ENCODE measurements around the gene NAP1L4. TPM values are rescaled to one million over a fixed set of nuclear protein-coding genes. Genes with fewer than 3 reads are reported as not detected.
A peak's percentile ranks its signal among the peaks of the same experiment; 100 is the strongest.

The NAP1L4 gene
- total RNA-seq, 2 experiments from 2014 or later = 261 to 263 TPM

GRCh38 chr11:3022300-3022967 lies 30.3 kb upstream of the NAP1L4 start:
- Mint-ChIP-seq H3K4me3 (no peak overlapping the region), H3K27me3 (no peaks in the 10 kb centered on the region), H3K9me3 (no peaks in the 10 kb centered on the region), H3K4me1 (ENCODE audit: low read depth) (peaks cover 21% of the 10 kb centered on the region), H3K27ac (peak overlapping the region; percentile 82), H3K36me3 (peaks cover 48% of the 10 kb centered on the region)
- DNase-seq = no peak
- CTCF ChIA-PET = interaction anchor here (0.6 to 1.2 kb wide), 4 partner anchors 15 to 92 kb away, joined by 3 read pairs; no protein-coding TSS in a partner anchor
- intact Hi-C loops (cut with micrococcal nuclease) = no loop called here
- POLR2A ChIA-PET = no interaction called here

DNA sequence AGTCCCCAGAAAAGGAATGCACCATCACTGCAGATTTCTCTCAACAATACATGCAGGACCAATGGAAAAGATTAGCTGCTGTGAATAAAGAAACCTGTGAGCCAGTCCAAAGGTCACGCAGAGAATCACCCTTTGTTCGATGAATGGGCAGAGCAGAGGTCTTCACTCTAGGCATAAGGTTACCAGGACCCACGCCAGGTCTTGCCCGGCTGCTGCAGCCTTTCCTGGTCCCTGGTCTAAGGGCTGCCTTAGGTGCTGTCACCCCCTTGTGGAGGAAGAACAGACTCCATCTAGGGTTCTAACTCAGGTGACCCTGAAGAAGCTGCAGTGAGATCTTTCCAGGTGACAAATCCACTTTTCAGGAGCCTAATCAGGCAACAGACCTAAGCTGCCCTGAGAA lies 29.0 kb upstream of the NAP1L4 start:
- peaks cover 30% of the 10 kb centered on the region for H3K4me1 Mint-ChIP-seq (ENCODE audit: low read depth)
- ChIA-PET POLR2A (interaction anchor here (0.6 to 1.5 kb wide), 2 partner anchors 31 to 43 kb away, joined by 3 to 5 read pairs; no protein-coding TSS in a partner anchor), CTCF (interaction anchor here (0.6 to 1.8 kb wide), 12 partner anchors 14 to 488 kb away, joined by 3 to 17 read pairs (median 4); no protein-coding TSS in a partner anchor)
- H3K4me3 Mint-ChIP-seq = no peak overlapping the region
- H3K27ac Mint-ChIP-seq = no peak overlapping the region
- H3K9me3 Mint-ChIP-seq = no peaks in the 10 kb centered on the region
- intact Hi-C loops (cut with micrococcal nuclease) = loop anchor here (1.0 kb wide), 1 partner anchor 46 kb away; no protein-coding TSS in a partner anchor
- H3K36me3 Mint-ChIP-seq = peaks cover 47% of the 10 kb centered on the region
- no peaks in the 10 kb centered on the region for H3K27me3 Mint-ChIP-seq
- DNase-seq = peak; percentile 39

DNA sequence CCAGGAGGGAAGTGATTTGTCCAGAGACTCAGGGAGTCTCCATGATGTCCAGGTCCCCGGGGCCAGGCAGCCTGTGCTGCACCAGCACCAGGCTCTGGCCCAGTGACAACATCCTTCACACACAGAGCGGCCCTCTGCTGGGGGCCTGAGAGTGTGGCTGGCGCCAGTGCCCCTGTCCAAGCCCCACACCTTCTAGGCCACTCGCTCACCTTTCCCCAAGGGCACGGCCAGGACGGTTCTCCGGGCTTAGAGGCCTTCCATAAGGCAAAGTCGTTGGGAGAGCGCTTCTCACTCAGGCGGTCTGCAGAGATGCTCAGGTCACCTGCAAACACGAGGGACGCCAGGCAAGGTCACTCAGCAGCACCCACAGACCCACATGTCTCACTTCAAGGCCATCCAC lies 27.9 kb upstream of the NAP1L4 start:
- no peak for DNase-seq
- Mint-ChIP-seq H3K27ac (no peak overlapping the region), H3K27me3 (no peaks in the 10 kb centered on the region), H3K9me3 (no peaks in the 10 kb centered on the region), H3K36me3 (peaks cover 49% of the 10 kb centered on the region), H3K4me1 (ENCODE audit: low read depth) (peaks cover 38% of the 10 kb centered on the region), H3K4me3 (no peak overlapping the region)
- ChIA-PET POLR2A (no interaction called here), CTCF (interaction anchor here (1.8 kb wide), 1 partner anchor 44 kb away, joined by 17 read pairs; no protein-coding TSS in a partner anchor)
- intact Hi-C loops (cut with micrococcal nuclease) = no loop called here

DNA sequence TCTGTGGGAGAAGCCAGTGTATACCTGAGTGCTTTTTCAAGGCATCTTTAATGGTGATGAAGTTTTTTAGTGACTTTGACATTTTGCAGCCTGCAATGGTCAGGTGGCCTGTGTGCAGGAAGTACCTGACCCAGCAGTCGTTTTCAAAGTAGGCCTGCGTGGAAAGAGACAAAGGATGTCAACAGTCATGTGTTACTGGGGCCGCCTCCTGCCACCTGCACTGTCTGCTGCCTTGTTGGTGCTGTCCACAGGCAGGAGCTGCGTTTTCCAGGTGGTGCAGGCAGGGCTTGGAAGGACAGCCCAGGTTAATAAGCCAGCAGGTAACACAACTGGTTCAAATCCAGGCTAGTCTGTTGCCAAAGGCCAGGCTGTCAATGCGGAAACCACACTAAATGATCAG lies 26.5 kb upstream of the NAP1L4 start:
- Mint-ChIP-seq H3K36me3 (peaks cover 54% of the 10 kb centered on the region), H3K27me3 (no peaks in the 10 kb centered on the region)

GRCh38 chr11:3016861-3017260 lies 24.7 kb upstream of the NAP1L4 start:
- peaks cover 51% of the 10 kb centered on the region for H3K36me3 Mint-ChIP-seq
- H3K4me1 Mint-ChIP-seq (ENCODE audit: low read depth) = peaks cover 44% of the 10 kb centered on the region
- no peaks in the 10 kb centered on the region for H3K27me3 Mint-ChIP-seq
- H3K4me3 Mint-ChIP-seq = no peak overlapping the region
- peak overlapping the region; percentile 49 for H3K27ac Mint-ChIP-seq
- POLR2A ChIA-PET = no interaction called here
- CTCF ChIA-PET = interaction anchor here (3.5 kb wide), 1 partner anchor 75 kb away, joined by 27 read pairs; no protein-coding TSS in a partner anchor
- no peaks in the 10 kb centered on the region for H3K9me3 Mint-ChIP-seq
- intact Hi-C loops (cut with micrococcal nuclease) = no loop called here
- DNase-seq = no peak

More for the DNA sequence above, 26.5 kb upstream of the NAP1L4 start:
- Mint-ChIP-seq H3K9me3 (no peaks in the 10 kb centered on the region), H3K4me1 (ENCODE audit: low read depth) (peaks cover 53% of the 10 kb centered on the region), H3K27ac (no peak overlapping the region), H3K4me3 (no peak overlapping the region)
- DNase-seq = no peak
- intact Hi-C loops (cut with micrococcal nuclease) = no loop called here
- POLR2A ChIA-PET = no interaction called here
- CTCF ChIA-PET = no interaction called here

DNA sequence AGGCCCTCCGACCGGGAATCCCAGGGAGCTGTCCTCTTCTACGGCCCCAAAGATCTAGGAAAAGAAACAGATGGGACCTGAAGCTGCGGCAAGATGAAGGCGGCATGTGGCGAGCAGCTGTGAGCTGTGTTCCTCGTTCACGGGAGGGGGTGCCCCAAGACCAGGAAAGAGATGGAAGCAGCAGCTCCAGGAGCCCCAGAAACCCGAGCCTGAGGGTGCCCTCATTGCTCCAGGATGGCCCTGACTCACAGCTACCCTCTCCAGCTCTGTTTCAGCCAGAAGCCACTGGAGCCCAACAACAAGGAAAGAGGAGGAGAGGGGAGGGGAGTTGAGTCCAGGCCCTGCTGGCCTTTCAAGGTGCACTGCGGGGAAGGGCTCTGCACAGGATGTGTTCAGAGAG lies 23.7 kb upstream of the NAP1L4 start:
- Mint-ChIP-seq H3K4me3 (no peak overlapping the region), H3K27ac (peak overlapping the region; percentile 77), H3K4me1 (ENCODE audit: low read depth) (peaks cover 48% of the 10 kb centered on the region), H3K9me3 (no peaks in the 10 kb centered on the region), H3K27me3 (no peaks in the 10 kb centered on the region), H3K36me3 (peaks cover 59% of the 10 kb centered on the region)
- intact Hi-C loops (cut with micrococcal nuclease) = no loop called here
- DNase-seq = no peak
- POLR2A ChIA-PET = interaction anchor here (1.2 to 4.9 kb wide), 3 partner anchors 12 to 42 kb away, joined by 3 to 53 read pairs (median 4); partner anchors contain the start of genes CARS1 and NAP1L4
- CTCF ChIA-PET = interaction anchor here (1.1 to 3.5 kb wide), 3 partner anchors 12 to 76 kb away, joined by 3 to 27 read pairs (median 10); no protein-coding TSS in a partner anchor

GRCh38 chr11:3014943-3015342 lies 22.8 kb upstream of the NAP1L4 start:
- peaks cover 52% of the 10 kb centered on the region for H3K4me1 Mint-ChIP-seq (ENCODE audit: low read depth)

DNA sequence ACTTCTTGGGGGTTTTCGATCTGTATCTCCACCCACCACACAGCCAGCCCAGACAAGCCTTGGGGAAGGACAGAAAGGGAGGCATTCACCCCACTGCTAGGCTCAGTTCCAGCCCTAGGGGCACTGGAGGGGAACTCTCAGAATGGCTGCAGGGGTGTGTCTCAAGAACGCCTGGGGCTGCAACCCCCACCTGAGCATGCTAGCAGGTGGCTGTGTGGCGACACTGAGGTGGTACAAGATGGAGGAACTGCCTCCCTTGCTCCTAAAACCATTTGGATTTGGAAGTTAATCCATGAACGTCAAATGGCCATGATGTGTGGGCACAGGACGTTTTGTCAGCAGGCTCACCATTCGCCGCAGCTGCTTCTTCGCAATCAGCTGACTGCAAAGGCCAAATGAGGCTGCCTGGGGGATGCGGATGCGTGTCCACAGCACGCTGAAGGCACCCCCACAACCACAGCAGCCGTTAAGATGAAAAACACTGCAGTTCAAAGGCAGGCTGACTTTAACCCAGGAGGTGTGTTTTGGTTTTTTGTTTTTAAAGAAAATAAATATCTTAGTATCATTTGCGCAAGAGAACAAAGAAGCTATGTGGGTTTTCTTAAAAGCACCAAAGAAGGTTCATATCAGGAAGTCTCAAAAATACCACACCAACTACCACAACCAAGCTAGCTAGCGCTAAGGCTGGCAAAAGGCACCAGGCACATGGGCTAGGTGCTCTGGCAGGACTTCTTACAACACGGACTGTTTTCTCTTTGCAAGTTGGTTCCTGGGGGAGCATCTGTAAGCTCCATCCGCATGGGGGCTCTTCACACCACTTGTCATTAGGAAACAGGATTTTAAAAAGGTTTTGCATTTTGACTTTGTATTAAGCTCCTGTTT lies 22.2 kb upstream of the NAP1L4 start:
- POLR2A ChIA-PET = interaction anchor here (0.8 to 4.9 kb wide), 8 partner anchors 11 to 85 kb away, joined by 3 to 53 read pairs (median 4); partner anchors contain the start of genes CARS1, NAP1L4 and PHLDA2
- peaks cover 55% of the 10 kb centered on the region for H3K4me1 Mint-ChIP-seq (ENCODE audit: low read depth)
- no peak overlapping the region for H3K4me3 Mint-ChIP-seq
- no peaks in the 10 kb centered on the region for H3K27me3 Mint-ChIP-seq
- CTCF ChIA-PET = interaction anchor here (0.8 to 3.5 kb wide), 11 partner anchors 22 to 200 kb away, joined by 3 to 27 read pairs (median 4); partner anchors contain the start of gene NAP1L4
- intact Hi-C loops (cut with micrococcal nuclease) = loop anchor here (1.0 to 5.0 kb wide), 2 partner anchors 24 to 37 kb away; no protein-coding TSS in a partner anchor
- DNase-seq = peak; percentile 82
- H3K36me3 Mint-ChIP-seq = peaks cover 56% of the 10 kb centered on the region
- H3K9me3 Mint-ChIP-seq = no peaks in the 10 kb centered on the region
- peak overlapping the region; percentile 77 for H3K27ac Mint-ChIP-seq

More at GRCh38 chr11:3014943-3015342, 22.8 kb upstream of the NAP1L4 start:
- ChIA-PET POLR2A (interaction anchor here (1.2 to 4.9 kb wide), 4 partner anchors 12 to 42 kb away, joined by 3 to 53 read pairs (median 5); partner anchors contain the start of genes CARS1 and NAP1L4), CTCF (interaction anchor here (0.8 to 3.5 kb wide), 9 partner anchors 23 to 122 kb away, joined by 3 to 27 read pairs (median 5); partner anchors contain the start of gene NAP1L4)
- intact Hi-C loops (cut with micrococcal nuclease) = loop anchor here (1.0 to 5.0 kb wide), 2 partner anchors 25 to 38 kb away; no protein-coding TSS in a partner anchor
- no peak for DNase-seq
- H3K9me3 Mint-ChIP-seq = no peaks in the 10 kb centered on the region
- H3K27me3 Mint-ChIP-seq = no peaks in the 10 kb centered on the region
- peak overlapping the region; percentile 77 for H3K27ac Mint-ChIP-seq
- peaks cover 56% of the 10 kb centered on the region for H3K36me3 Mint-ChIP-seq
- no peak overlapping the region for H3K4me3 Mint-ChIP-seq

GRCh38 chr11:3011891-3012885 lies 20.1 kb upstream of the NAP1L4 start:
- no peaks in the 10 kb centered on the region for H3K9me3 Mint-ChIP-seq
- peaks cover 51% of the 10 kb centered on the region for H3K4me1 Mint-ChIP-seq (ENCODE audit: low read depth)
- no peak overlapping the region for H3K4me3 Mint-ChIP-seq
- H3K27ac Mint-ChIP-seq = no peak overlapping the region
- POLR2A ChIA-PET = interaction anchor here (0.5 to 4.9 kb wide), 3 partner anchors 22 to 205 kb away, joined by 3 to 53 read pairs (median 4); partner anchors contain the start of genes CARS1 and NAP1L4
- intact Hi-C loops (cut with micrococcal nuclease) = loop anchor here (5.0 kb wide), 1 partner anchor 35 kb away; no protein-coding TSS in a partner anchor
- no peak for DNase-seq
- CTCF ChIA-PET = interaction anchor here (0.9 to 1.0 kb wide), 2 partner anchors 79 to 124 kb away, joined by 3 read pairs; no protein-coding TSS in a partner anchor
- peaks cover 59% of the 10 kb centered on the region for H3K36me3 Mint-ChIP-seq
- H3K27me3 Mint-ChIP-seq = no peaks in the 10 kb centered on the region

GRCh38 chr11:3010521-3011275 lies 18.6 kb upstream of the NAP1L4 start:
- POLR2A ChIA-PET = interaction anchor here (4.9 kb wide), 1 partner anchor 20 kb away, joined by 53 read pairs; the partner anchor contains the start of gene NAP1L4
- Mint-ChIP-seq H3K36me3 (peaks cover 57% of the 10 kb centered on the region), H3K27ac (peak overlapping the region; percentile 84), H3K27me3 (no peaks in the 10 kb centered on the region), H3K4me1 (ENCODE audit: low read depth) (peaks cover 41% of the 10 kb centered on the region), H3K9me3 (no peaks in the 10 kb centered on the region), H3K4me3 (no peak overlapping the region)
- peak; percentile 48 for DNase-seq
- CTCF ChIA-PET = interaction anchor here (1.9 kb wide), 1 partner anchor 81 kb away, joined by 6 read pairs; no protein-coding TSS in a partner anchor
- intact Hi-C loops (cut with micrococcal nuclease) = loop anchor here (5.0 kb wide), 1 partner anchor 33 kb away; no protein-coding TSS in a partner anchor

All from activated CD4-positive, alpha-beta memory T cell treated with anti-CD3 and anti-CD28 coated beads for 36 hours (primary cell).